ENCODE data around the gene CKMT2.

DNA sequence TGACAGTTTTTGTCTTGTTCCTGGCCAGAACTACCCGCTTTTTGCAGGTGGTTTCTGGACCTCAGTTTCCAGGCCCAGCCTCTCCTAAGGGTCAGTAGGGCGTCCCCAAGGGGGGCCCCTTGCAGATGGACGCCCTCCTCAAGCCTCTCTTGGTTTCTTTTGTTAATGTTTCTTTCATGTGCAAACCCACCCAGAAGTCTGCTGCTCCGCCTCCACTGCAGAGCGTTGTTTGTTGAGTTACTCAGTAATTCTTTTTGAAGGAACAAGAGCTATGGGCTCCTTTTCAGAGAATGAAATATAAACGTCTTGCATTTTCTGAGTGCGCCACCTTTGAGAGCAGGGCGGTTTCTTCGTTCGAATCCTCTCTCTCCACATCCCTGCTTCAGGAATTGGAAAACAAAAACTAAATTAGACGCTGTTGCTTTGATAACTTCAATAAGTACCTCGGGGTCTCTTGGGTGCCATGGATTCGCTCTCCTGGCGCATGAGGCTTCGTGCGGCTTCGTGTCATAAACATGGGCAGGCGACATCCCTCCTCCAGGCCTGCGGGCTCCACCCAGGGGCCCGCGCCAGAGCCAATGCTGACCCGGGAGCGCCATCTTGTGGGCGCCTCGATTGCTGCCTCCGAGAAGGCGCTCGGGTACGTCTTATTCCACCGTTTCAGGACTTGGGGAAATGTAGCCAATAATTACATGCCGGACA is 38.3 kb upstream of the CKMT2 start:
- TF ChIP-seq, protein P1, sequence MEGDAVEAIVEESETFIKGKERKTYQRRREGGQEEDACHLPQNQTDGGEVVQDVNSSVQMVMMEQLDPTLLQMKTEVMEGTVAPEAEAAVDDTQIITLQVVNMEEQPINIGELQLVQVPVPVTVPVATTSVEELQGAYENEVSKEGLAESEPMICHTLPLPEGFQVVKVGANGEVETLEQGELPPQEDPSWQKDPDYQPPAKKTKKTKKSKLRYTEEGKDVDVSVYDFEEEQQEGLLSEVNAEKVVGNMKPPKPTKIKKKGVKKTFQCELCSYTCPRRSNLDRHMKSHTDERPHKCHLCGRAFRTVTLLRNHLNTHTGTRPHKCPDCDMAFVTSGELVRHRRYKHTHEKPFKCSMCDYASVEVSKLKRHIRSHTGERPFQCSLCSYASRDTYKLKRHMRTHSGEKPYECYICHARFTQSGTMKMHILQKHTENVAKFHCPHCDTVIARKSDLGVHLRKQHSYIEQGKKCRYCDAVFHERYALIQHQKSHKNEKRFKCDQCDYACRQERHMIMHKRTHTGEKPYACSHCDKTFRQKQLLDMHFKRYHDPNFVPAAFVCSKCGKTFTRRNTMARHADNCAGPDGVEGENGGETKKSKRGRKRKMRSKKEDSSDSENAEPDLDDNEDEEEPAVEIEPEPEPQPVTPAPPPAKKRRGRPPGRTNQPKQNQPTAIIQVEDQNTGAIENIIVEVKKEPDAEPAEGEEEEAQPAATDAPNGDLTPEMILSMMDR (conservative IDR thresholded peaks at IDR 0.05; ENCODE audit: low read depth, low read length): peak; percentile 91
- no peak for TF ChIP-seq EZH2 (IDR thresholded peaks at IDR 0.05; ENCODE audit: low read length, unreplicated experiment)
- TF ChIP-seq EZH2phosphoT487 (IDR thresholded peaks at IDR 0.05; ENCODE audit: borderline replicate concordance, low read length): no peak
